MM.1S (cell line): ENCODE measurements around the gene PPM1H.
"Not testable (repeated sequence)": the region's sequence is repeated elsewhere in the genome, so short reads cannot be mapped to it uniquely, and the experiment has no call there.

Experiments used
- CTCF ChIP-seq: fragments of 300-600 bp; sonication (generic); IDR thresholded peaks from 2 replicates; pipeline ENCODE4 v1.5.1; 2016; ENCODE audit warnings: antibody characterized with exemption, low read length, mixed read lengths
- EZH2 ChIP-seq: fragments of 300-600 bp; sonication (generic); optimal IDR thresholded peaks from 2 replicates; pipeline ENCODE3; 2017; ENCODE audit warnings: low read depth, mild to moderate bottlenecking, antibody characterized with exemption, low read length, mixed read lengths

- not testable (repeated sequence) for TF ChIP-seq EZH2, CTCF
Measured at GRCh38 chr12:62966446-62966989, 31.6 kb upstream of the PPM1H start.
